HG03354 (cell line): ENCODE data around the gene ERVW-1.
"Not testable (repeated sequence)": the region's sequence is repeated elsewhere in the genome, so short reads cannot be mapped to it uniquely, and the experiment has no call there.

ENCODE experiments used
- ATAC-seq: cut with Tn5 transposase; IDR thresholded peaks from one replicate; pipeline ENCODE4 v1.9.1; 2021; ENCODE audit warnings: mild to moderate bottlenecking; ENCODE audit not compliant: unreplicated experiment, poor library complexity, severe bottlenecking

Gene ERVW-1

GRCh38 chr7:92477681-92478080 is at the start of gene ERVW-1:
ERVW-1 (minus strand) TSS chr7:92477946; CDS start chr7:92470381, 7,565 bp downstream.
- ATAC-seq, result not testable (repeated sequence)

- no peak for ATAC-seq
These were observed 45.4 kb upstream of the ERVW-1 start for GRCh38 chr7:92523110-92523509.

GRCh38 chr7:92520024-92520423 is 42.3 kb upstream of the ERVW-1 start:
- no peak for ATAC-seq

- ATAC-seq, result no peak
These were observed 39.9 kb upstream of the ERVW-1 start for GRCh38 chr7:92517631-92518030.

- ATAC-seq, result no peak
These were observed 35.6 kb upstream of the ERVW-1 start for GRCh38 chr7:92513167-92513902.

- no peak for ATAC-seq
These were observed 31.2 kb upstream of the ERVW-1 start for GRCh38 chr7:92508946-92509345.

- no peak for ATAC-seq
These were observed 28.6 kb upstream of the ERVW-1 start for GRCh38 chr7:92506363-92506762.

GRCh38 chr7:92504563-92504962 is 26.8 kb upstream of the ERVW-1 start:
- ATAC-seq, result no peak

GRCh38 chr7:92503767-92504166 is 26.0 kb upstream of the ERVW-1 start:
- no peak for ATAC-seq

- no peak for ATAC-seq
These were observed 20.8 kb upstream of the ERVW-1 start for GRCh38 chr7:92498557-92498956.

- no peak for ATAC-seq
These were observed 19.1 kb upstream of the ERVW-1 start for GRCh38 chr7:92496876-92497275.

GRCh38 chr7:92489634-92490033 is 11.9 kb upstream of the ERVW-1 start:
- ATAC-seq, result no peak

- ATAC-seq, result no peak
These were observed 10.1 kb upstream of the ERVW-1 start for GRCh38 chr7:92487804-92488203.

GRCh38 chr7:92485974-92486373 is 8.2 kb upstream of the ERVW-1 start:
- no peak for ATAC-seq

GRCh38 chr7:92485267-92485892 is 7.6 kb upstream of the ERVW-1 start:
- ATAC-seq, result no peak

GRCh38 chr7:92484226-92484625 is 6.5 kb upstream of the ERVW-1 start:
- not testable (repeated sequence) for ATAC-seq

GRCh38 chr7:92483624-92484023 is 5.9 kb upstream of the ERVW-1 start:
- ATAC-seq, result not testable (repeated sequence)

GRCh38 chr7:92479146-92479545 is 1.4 kb upstream of the ERVW-1 start:
- not testable (repeated sequence) for ATAC-seq

- no peak for ATAC-seq
These were observed 965 bp upstream of the ERVW-1 start for GRCh38 chr7:92478711-92479110.

GRCh38 chr7:92478095-92478494 is 349 bp upstream of the ERVW-1 start:
- ATAC-seq, result no peak

GRCh38 chr7:92475851-92476590 is 1.7 kb downstream of the ERVW-1 start:
- ATAC-seq, result not testable (repeated sequence)
